ENCODE measurements around the gene NLN.
A peak's percentile ranks its signal among the peaks of the same experiment; 100 is the strongest.

Gene NLN

GRCh38 chr5:65739162-65739561 lies 17.2 kb downstream of the NLN start:
- H3K4me1 ChIP-seq (ENCODE audit: control insufficient read depth, low read length): peaks cover 6% of the 10 kb centered on the region

GRCh38 chr5:65742565-65743231 lies 20.7 kb downstream of the NLN start:
- TF ChIP-seq EZH2phosphoT487 (IDR thresholded peaks at IDR 0.05; ENCODE audit: borderline replicate concordance, low read length) (no peak), CTCF (IDR thresholded peaks at IDR 0.05; ENCODE audit: low read depth, low read length, poor library complexity, severe bottlenecking) (peak; percentile 67)
- H4K20me1 ChIP-seq (ENCODE audit: control insufficient read depth, insufficient read depth, low read depth, low read length): no peaks in the 10 kb centered on the region
- H3K27ac ChIP-seq (ENCODE audit: low read depth, low read length): no peak overlapping the region
- no peaks in the 10 kb centered on the region for H3K9me2 ChIP-seq (replicated peaks; ENCODE audit: control insufficient read depth, low read length)
- H3K4me1 ChIP-seq (ENCODE audit: control insufficient read depth, low read length): peaks cover 6% of the 10 kb centered on the region
- H3K4me2 ChIP-seq (ENCODE audit: low read length): no peak overlapping the region
- H3K4me3 ChIP-seq (ENCODE audit: low read length): no peak overlapping the region
- peaks cover 65% of the 10 kb centered on the region for H3K79me2 ChIP-seq (ENCODE audit: control insufficient read depth, low read length)
- H3K9me3 ChIP-seq (ENCODE audit: control insufficient read depth, insufficient read depth, low read length): no peaks in the 10 kb centered on the region
- H3F3A ChIP-seq (ENCODE audit: control insufficient read depth, insufficient read depth): no peaks in the 10 kb centered on the region
- no peaks in the 10 kb centered on the region for H3K36me3 ChIP-seq (ENCODE audit: control insufficient read depth, low read length)
- no peaks in the 10 kb centered on the region for H3K27me3 ChIP-seq (ENCODE audit: control insufficient read depth, low read length)

More at GRCh38 chr5:65739162-65739561, 17.2 kb downstream of the NLN start:
- H3K79me2 ChIP-seq (ENCODE audit: control insufficient read depth, low read length): peaks cover 67% of the 10 kb centered on the region
- H3F3A ChIP-seq (ENCODE audit: control insufficient read depth, insufficient read depth): no peaks in the 10 kb centered on the region
- no peaks in the 10 kb centered on the region for H3K9me3 ChIP-seq (ENCODE audit: control insufficient read depth, insufficient read depth, low read length)
- TF ChIP-seq CTCF (IDR thresholded peaks at IDR 0.05; ENCODE audit: low read depth, low read length, poor library complexity, severe bottlenecking) (no peak), EZH2phosphoT487 (IDR thresholded peaks at IDR 0.05; ENCODE audit: borderline replicate concordance, low read length) (no peak)
- no peak overlapping the region for H3K4me3 ChIP-seq (ENCODE audit: low read length)
- no peak overlapping the region for H3K4me2 ChIP-seq (ENCODE audit: low read length)
- H3K36me3 ChIP-seq (ENCODE audit: control insufficient read depth, low read length): no peaks in the 10 kb centered on the region
- no peaks in the 10 kb centered on the region for H3K27me3 ChIP-seq (ENCODE audit: control insufficient read depth, low read length)
- no peak overlapping the region for H3K27ac ChIP-seq (ENCODE audit: low read depth, low read length)
- no peaks in the 10 kb centered on the region for H3K9me2 ChIP-seq (replicated peaks; ENCODE audit: control insufficient read depth, low read length)
- H4K20me1 ChIP-seq (ENCODE audit: control insufficient read depth, insufficient read depth, low read depth, low read length): no peaks in the 10 kb centered on the region

- H3K4me2 ChIP-seq (ENCODE audit: low read length): no peak overlapping the region
- H3K27ac ChIP-seq (ENCODE audit: low read depth, low read length): no peak overlapping the region
- H4K20me1 ChIP-seq (ENCODE audit: control insufficient read depth, insufficient read depth, low read depth, low read length): no peaks in the 10 kb centered on the region
- H3K9me2 ChIP-seq (replicated peaks; ENCODE audit: control insufficient read depth, low read length): no peaks in the 10 kb centered on the region
- TF ChIP-seq CTCF (IDR thresholded peaks at IDR 0.05; ENCODE audit: low read depth, low read length, poor library complexity, severe bottlenecking) (no peak), EZH2phosphoT487 (IDR thresholded peaks at IDR 0.05; ENCODE audit: borderline replicate concordance, low read length) (no peak)
- peaks cover 28% of the 10 kb centered on the region for H3K79me2 ChIP-seq (ENCODE audit: control insufficient read depth, low read length)
- no peak overlapping the region for H3K4me3 ChIP-seq (ENCODE audit: low read length)
- H3K27me3 ChIP-seq (ENCODE audit: control insufficient read depth, low read length): no peaks in the 10 kb centered on the region
- no peaks in the 10 kb centered on the region for H3K4me1 ChIP-seq (ENCODE audit: control insufficient read depth, low read length)
- H3K36me3 ChIP-seq (ENCODE audit: control insufficient read depth, low read length): no peaks in the 10 kb centered on the region
- no peaks in the 10 kb centered on the region for H3F3A ChIP-seq (ENCODE audit: control insufficient read depth, insufficient read depth)
- H3K9me3 ChIP-seq (ENCODE audit: control insufficient read depth, insufficient read depth, low read length): no peaks in the 10 kb centered on the region
These were observed 27.3 kb downstream of the NLN start for GRCh38 chr5:65749221-65749844.

Data from DOHH2 (cell line).